PC-3 (cell line): ENCODE measurements around the gene CYP27A1. TPM values are rescaled to one million over a fixed set of nuclear protein-coding genes. Genes with fewer than 3 reads are reported as not detected.

Experiments
- ATAC-seq: fragments of 200-7000 bp; cut with Tn5 transposase; 2 replicates; pipeline ENCODE4 v1.9.1; 2020; ENCODE audit warnings: mild to moderate bottlenecking, moderate library complexity
- BruUV-seq: library from RNA; stranded (reverse); fragments of 400-500 nt; replicated peaks from 2 replicates; lab custom pipeline; 2021; lab: Mats Ljungman, UMichigan
- CTCF ChIA-PET: fragments of 300-600 bp; sonication (Branson Sonifier 250); formaldehyde crosslinking; loops from one replicate; lab custom pipeline; 2022; ENCODE audit warnings: antibody characterized with exemption; lab: Charles Lee
- POLR2A ChIA-PET: fragments of 300-600 bp; sonication (Branson Sonifier 250); formaldehyde crosslinking; loops from one replicate; lab custom pipeline; 2022; ENCODE audit warnings: antibody characterized with exemption; ENCODE audit not compliant: unreplicated experiment; lab: Charles Lee
- DNase-seq: peaks from one replicate; pipeline ENCODE4 v3.0.0-alpha.2; 2015
- H2AFZ ChIP-seq: fragments of 300-600 bp; sonication (generic); 2 replicates; pipeline ENCODE4 v1.6.0; 2016; ENCODE audit warnings: antibody characterized with exemption, low read length
- H3F3A ChIP-seq: fragments of 300-600 bp; sonication (generic); one replicate; pipeline ENCODE4 v1.6.0; 2017; ENCODE audit warnings: antibody characterized with exemption, low read length, control low read depth, mild to moderate bottlenecking; ENCODE audit not compliant: unreplicated experiment
- H3K27ac ChIP-seq: fragments of 300-600 bp; sonication (generic); 2 replicates; pipeline ENCODE4 v1.5.1; 2016; ENCODE audit warnings: mild to moderate bottlenecking, low read length
- H3K27me3 ChIP-seq: fragments of 300-600 bp; sonication (generic); 2 replicates; pipeline ENCODE4 v1.6.1; 2016; ENCODE audit warnings: low read length, mixed read lengths
- H3K36me3 ChIP-seq: fragments of 300-600 bp; sonication (generic); 2 replicates; pipeline ENCODE4 v1.6.1; 2016; ENCODE audit warnings: low read depth, mixed run types, low read length, mixed read lengths
- H3K4me1 ChIP-seq: fragments of 300-600 bp; sonication (generic); 2 replicates; pipeline ENCODE4 v1.5.1; 2016; ENCODE audit warnings: low read length; ENCODE audit not compliant: insufficient read depth
- H3K4me2 ChIP-seq: fragments of 300-600 bp; sonication (generic); 2 replicates; pipeline ENCODE4 v1.6.0; 2016; ENCODE audit warnings: low read length
- H3K4me3 ChIP-seq: fragments of 300-600 bp; sonication (generic); 2 replicates; pipeline ENCODE4 v1.5.1; 2016; ENCODE audit warnings: mild to moderate bottlenecking, low read length, mixed read lengths
- H3K79me2 ChIP-seq: fragments of 300-600 bp; sonication (generic); 2 replicates; pipeline ENCODE4 v1.6.1; 2017; ENCODE audit warnings: low read length, mixed read lengths
- H3K9ac ChIP-seq: fragments of 300-600 bp; sonication (generic); 2 replicates; pipeline ENCODE4 v1.6.0; 2016; ENCODE audit warnings: mild to moderate bottlenecking, low read length
- H3K9me2 ChIP-seq: fragments of 300-600 bp; sonication (generic); replicated peaks from 2 replicates; pipeline ENCODE4 v1.6.1; 2016; ENCODE audit warnings: mixed run types, low read length, mixed read lengths
- H3K9me3 ChIP-seq: fragments of 300-600 bp; sonication (generic); 2 replicates; pipeline ENCODE4 v1.6.1; 2016; ENCODE audit warnings: low read length, mixed read lengths
- H4K20me1 ChIP-seq: fragments of 300-600 bp; sonication (generic); 2 replicates; pipeline ENCODE4 v1.6.1; 2016; ENCODE audit warnings: low read length, mixed read lengths
- CTCF ChIP-seq: fragments of 300-600 bp; sonication (generic); conservative IDR thresholded peaks from 2 replicates; pipeline ENCODE4 v1.5.1; 2017; ENCODE audit warnings: antibody characterized with exemption, low read depth, mild to moderate bottlenecking, low read length
- EZH2 ChIP-seq: fragments of 300-600 bp; sonication (generic); IDR thresholded peaks from one replicate; pipeline ENCODE4 v1.6.1; 2017; ENCODE audit warnings: antibody characterized with exemption, mild to moderate bottlenecking, low read length; ENCODE audit not compliant: unreplicated experiment
- EZH2phosphoT487 ChIP-seq: fragments of 300-600 bp; sonication (generic); IDR thresholded peaks from 2 replicates; pipeline ENCODE4 v1.6.1; 2018; ENCODE audit warnings: mild to moderate bottlenecking, antibody characterized with exemption, low read length, borderline replicate concordance
- intact Hi-C: fragments of 100-400 bp; cut with micrococcal nuclease; formaldehyde crosslinking; loops from 2 replicates; pipeline ENCODE4 v1.9.0; 2023
- total RNA-seq: library from RNA; depleted of rRNA; stranded (reverse); fragments of >200 nt; gene quantifications from 2 replicates; pipeline ENCODE4 v1.2.3, GENCODE V29; 2014

Gene CYP27A1
- total RNA-seq, 1 experiment from 2014 or later: 6.0 TPM

- no peak overlapping the region for H3K9ac ChIP-seq
- no peaks in the 10 kb centered on the region for H3K79me2 ChIP-seq
- H2AFZ ChIP-seq: no peak overlapping the region
- TF ChIP-seq CTCF: no peak
- TF ChIP-seq EZH2phosphoT487: no peak
- TF ChIP-seq EZH2: no peak
- no peak overlapping the region for H3K4me2 ChIP-seq
- DNase-seq (no peak), ATAC-seq (no peak)
- no peaks in the 10 kb centered on the region for H4K20me1 ChIP-seq
- H3K9me2 ChIP-seq: no peaks in the 10 kb centered on the region
- H3K9me3 ChIP-seq: 0 out of 2 replicates have a peak, but pooled peaks cover under 1% of the 10 kb centered on the region
- no peaks in the 10 kb centered on the region for H3F3A ChIP-seq
- CTCF ChIA-PET: no interaction called here
- intact Hi-C loops: no loop called here
- BruUV-seq: no TSS peak
- no peaks in the 10 kb centered on the region for H3K27me3 ChIP-seq
- no peaks in the 10 kb centered on the region for H3K36me3 ChIP-seq
- no peaks in the 10 kb centered on the region for H3K4me1 ChIP-seq
- H3K4me3 ChIP-seq: no peak overlapping the region
- H3K27ac ChIP-seq: no peak overlapping the region
- POLR2A ChIA-PET: no interaction called here
These were observed 17.0 kb downstream of the CYP27A1 start for GRCh38 chr2:218798767-218799504.

DNA sequence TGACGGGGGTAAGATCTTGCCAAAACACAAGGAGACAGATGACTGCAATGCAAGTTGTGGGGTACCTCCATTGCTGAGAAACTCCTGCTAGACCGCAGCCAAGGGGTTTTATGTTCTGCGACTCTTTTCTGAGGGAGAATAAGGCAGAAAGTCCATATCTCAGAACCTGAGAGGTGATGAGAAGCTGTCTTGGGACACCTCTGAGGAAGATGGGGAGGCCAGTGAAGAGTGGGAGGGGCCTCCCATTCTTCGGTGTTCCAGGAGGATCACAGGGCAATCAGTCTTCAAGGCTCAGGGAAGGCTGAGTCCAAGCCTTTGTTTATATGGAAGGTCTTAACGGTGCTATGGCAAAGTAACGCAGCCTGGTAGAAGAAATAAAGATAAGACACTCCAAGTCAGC lies 18.0 kb downstream of the CYP27A1 start:
- no peak for DNase-seq
- Histone ChIP-seq H3K4me3 (no peak overlapping the region), H4K20me1 (no peaks in the 10 kb centered on the region), H3K9ac (no peak overlapping the region), H3K9me3 (0 out of 2 replicates have a peak, but pooled peaks cover 4% of the 10 kb centered on the region), H3K79me2 (no peaks in the 10 kb centered on the region), H3K36me3 (no peaks in the 10 kb centered on the region), H3K27me3 (no peaks in the 10 kb centered on the region), H3K27ac (no peak overlapping the region), H3K9me2 (no peaks in the 10 kb centered on the region), H3F3A (no peaks in the 10 kb centered on the region), H3K4me1 (no peaks in the 10 kb centered on the region), H2AFZ (no peak overlapping the region), H3K4me2 (no peak overlapping the region)
- BruUV-seq: no TSS peak
- CTCF ChIA-PET: no interaction called here
- TF ChIP-seq CTCF: no peak
- POLR2A ChIA-PET: no interaction called here
- intact Hi-C loops: no loop called here
- no peak for ATAC-seq

GRCh38 chr2:218802386-218802994 lies 20.5 kb downstream of the CYP27A1 start:
- ChIA-PET CTCF (no interaction called here), POLR2A (no interaction called here)
- BruUV-seq: no TSS peak
- no peaks in the 10 kb centered on the region for H3F3A ChIP-seq
- H3K27me3 ChIP-seq: no peaks in the 10 kb centered on the region
- H3K36me3 ChIP-seq: no peaks in the 10 kb centered on the region
- no peak overlapping the region for H3K4me3 ChIP-seq
- H3K4me1 ChIP-seq: peaks cover 12% of the 10 kb centered on the region
- no peaks in the 10 kb centered on the region for H3K9me2 ChIP-seq
- H3K79me2 ChIP-seq: no peaks in the 10 kb centered on the region
- H3K9me3 ChIP-seq: 0 out of 2 replicates have a peak, but pooled peaks cover 4% of the 10 kb centered on the region
- no peak overlapping the region for H3K27ac ChIP-seq
- no peak overlapping the region for H3K9ac ChIP-seq
- no peak overlapping the region for H2AFZ ChIP-seq
- no peak for ATAC-seq
- no peak for DNase-seq
- intact Hi-C loops: no loop called here
- no peak for TF ChIP-seq EZH2
- no peak for TF ChIP-seq CTCF
- TF ChIP-seq EZH2phosphoT487: no peak
- H3K4me2 ChIP-seq: no peak overlapping the region
- H4K20me1 ChIP-seq: no peaks in the 10 kb centered on the region
